K562 (cell line): ENCODE results near the gene CCDC82. TPM values are rescaled to one million over a fixed set of nuclear protein-coding genes. Genes with fewer than 3 reads are reported as not detected.

Experiments used
- ATAC-seq: fragments of 200-7000 bp; cut with Tn5 transposase; 3 replicates; pipeline ENCODE4 v1.9.1; 2020; ENCODE audit warnings: moderate library complexity
- BruUV-seq: library from RNA; stranded (reverse); fragments of 400-500 nt; replicated peaks from 2 replicates; lab custom pipeline; 2021; lab: Mats Ljungman, UMichigan
- CTCF ChIA-PET: fragments of 300-600 bp; formaldehyde crosslinking; extraction: SDS; loops from one replicate; lab custom pipeline; 2021; ENCODE audit warnings: low intra/inter-chr PET ratio; lab: Yijun Ruan, JAX
- POLR2A ChIA-PET: fragments of 300-600, 350-650 bp; sonication (Branson Sonifier 250); formaldehyde crosslinking; extraction: SDS; loops from one replicate; lab custom pipeline; 2021; ENCODE audit warnings: antibody characterized with exemption, inconsistent platforms; lab: Yijun Ruan, JAX
- DNase-seq, 4 experiments: peaks; one replicate each; pipeline versions ENCODE4 v3.0.0 to v3.0.0-alpha.2; 2011 to 2018; ENCODE audit warnings: low spot score in 3 of 4, mixed read lengths in 3 of 4; ENCODE audit errors: extremely low read depth in 1 of 4
- FAIRE-seq: peaks from 2 replicates; lab custom pipeline; 2011; peaks lifted over from hg19 to GRCh38; lab: Jason Lieb, UNC
- H2AFZ ChIP-seq: 2 replicates; pipeline ENCODE4 v1.6.0; 2011; ENCODE audit warnings: low read depth, low read length, control low read depth, inconsistent platforms
- H3K27ac ChIP-seq: fragments of 200-600 bp; 3 replicates; pipeline ENCODE4 v1.8.0; 2011; ENCODE audit warnings: low read depth, mild to moderate bottlenecking, control low read depth, inconsistent platforms, low read length, moderate library complexity, mixed read lengths; ENCODE audit errors: extremely low read depth
- H3K27me3 ChIP-seq, 2 experiments: fragments of 300-600 bp in 1 of 2; 2 replicates in 1 of 2; 3 replicates in 1 of 2; pipeline versions ENCODE4 v1.6.0 to v1.8.0; 2011; ENCODE audit warnings: inconsistent platforms in 2 of 2, low read length in 2 of 2, mild to moderate bottlenecking in 1 of 2, mixed read lengths in 1 of 2, moderate library complexity in 1 of 2; ENCODE audit not compliant: control insufficient read depth in 2 of 2, insufficient read depth in 2 of 2
- H3K36me3 ChIP-seq: fragments of 300-600 bp; 3 replicates; pipeline ENCODE4 v1.8.0; 2011; ENCODE audit warnings: mild to moderate bottlenecking, low read length, inconsistent platforms; ENCODE audit not compliant: control insufficient read depth, insufficient read depth
- H3K4me1 ChIP-seq, 2 experiments: fragments of 200-600 bp in 1 of 2; replicated peaks in 1 of 2; 2 replicates in 1 of 2; 3 replicates in 1 of 2; pipeline versions ENCODE4 v1.5.1 to v1.8.0; 2011; ENCODE audit warnings: inconsistent platforms in 2 of 2, low read length in 2 of 2, mild to moderate bottlenecking in 1 of 2, mixed read lengths in 1 of 2, moderate library complexity in 1 of 2; ENCODE audit not compliant: control insufficient read depth in 2 of 2, insufficient read depth in 2 of 2
- H3K4me2 ChIP-seq: 2 replicates; pipeline ENCODE4 v1.6.1; 2011; ENCODE audit warnings: low read length, control low read depth, inconsistent platforms, mixed read lengths; ENCODE audit not compliant: insufficient read depth
- H3K4me3 ChIP-seq: fragments of 200-600 bp; sonication (generic), shearing (Covaris generic); 2 replicates; pipeline ENCODE4 v1.5.1; 2016; ENCODE audit warnings: control low read depth, inconsistent platforms
- H3K79me2 ChIP-seq: fragments of 200-600 bp; 3 replicates; pipeline ENCODE4 v1.8.0; 2011; ENCODE audit warnings: low read length, inconsistent platforms; ENCODE audit not compliant: control insufficient read depth, insufficient read depth
- H3K9ac ChIP-seq, 2 experiments: 2 replicates each; pipeline versions ENCODE4 v1.6.0 to v1.6.1; 2011; ENCODE audit warnings: low read depth in 2 of 2, low read length in 2 of 2, control low read depth in 1 of 2, inconsistent platforms in 1 of 2, mild to moderate bottlenecking in 1 of 2, mixed read lengths in 1 of 2; ENCODE audit not compliant: insufficient read depth in 1 of 2
- H3K9me1 ChIP-seq: one replicate; pipeline ENCODE4 v1.6.0; 2011; ENCODE audit warnings: inconsistent platforms, mild to moderate bottlenecking, low read length, moderate library complexity; ENCODE audit not compliant: control insufficient read depth, insufficient read depth
- H3K9me3 ChIP-seq: replicated peaks from 2 replicates; pipeline ENCODE4 v1.5.1; 2011; ENCODE audit warnings: low read depth, low read length, inconsistent platforms; ENCODE audit not compliant: control insufficient read depth, insufficient read depth
- H4K20me1 ChIP-seq: replicated peaks from 2 replicates; pipeline ENCODE4 v1.6.1; 2011; ENCODE audit warnings: low read length, inconsistent platforms, mixed read lengths; ENCODE audit not compliant: control insufficient read depth, insufficient read depth
- ASH1L ChIP-seq: fragments of 450-650 bp; IDR thresholded peaks from 2 replicates; pipeline ENCODE4 v1.6.1; 2018; ENCODE audit warnings: borderline replicate concordance, mild to moderate bottlenecking, low read depth; ENCODE audit not compliant: partially characterized antibody
- CBX3 ChIP-seq, 2 experiments: IDR thresholded peaks; 1 replicate in 1 of 2; 2 replicates in 1 of 2; pipeline ENCODE4 v1.6.1; 2012; ENCODE audit warnings: inconsistent platforms in 2 of 2, low read length in 2 of 2, borderline replicate concordance in 1 of 2, control low read depth in 1 of 2
- MTA1 ChIP-seq: fragments of 450-650 bp; IDR thresholded peaks from 2 replicates; pipeline ENCODE4 v1.6.1; 2017; ENCODE audit warnings: borderline replicate concordance
- PHTF2 ChIP-seq: fragments of 250-450 bp; sonication (Bioruptor Pico); IDR thresholded peaks from 2 replicates; pipeline ENCODE4 v1.5.0; 2021; ENCODE audit warnings: mild to moderate bottlenecking
- SNRNP70 ChIP-seq: fragments of 200-400 bp; formaldehyde crosslinking; optimal IDR thresholded peaks from 2 replicates; pipeline ENCODE3; 2017; ENCODE audit warnings: low read depth, low read length
- ZNF347 ChIP-seq: fragments of 450-650 bp; formaldehyde crosslinking; IDR thresholded peaks from 2 replicates; pipeline ENCODE4 v1.4.0; 2020; ENCODE audit warnings: low read depth, mild to moderate bottlenecking, moderate library complexity
- in situ Hi-C: fragments of 300-500 bp; cut with MboI; formaldehyde crosslinking; loops from 4 replicates; pipeline ENCODE4 v1.15.0; 2018; ENCODE audit warnings: inconsistent platforms, mixed read lengths
- intact Hi-C: fragments of 100-400 bp; cut with micrococcal nuclease; formaldehyde crosslinking; loops from 2 replicates; pipeline ENCODE4 v1.14.2; 2022
- polyA plus RNA-seq, 8 experiments: library from polyadenylated mRNA; depleted of rRNA in 4 of 8; stranded (reverse) in 5 of 8; unstranded in 3 of 8; fragments of >200 nt; fragmentation: Nextera tagmentation in 2 of 8; fragmentation: Illumina TruSeq in 1 of 8; extraction: Ambion mirVana in 2 of 8; extraction: Trizol in 1 of 8; gene quantifications; 2 replicates each; pipeline versions ENCODE4 v1.2.1 to v1.2.3, GENCODE V29; 2011 to 2014; ENCODE audit warnings: inconsistent platforms in 1 of 8, missing spikeins in 1 of 8
- total RNA-seq, 7 experiments: library from RNA; depleted of rRNA in 6 of 7; stranded (reverse); fragments of >200 nt in 6 of 7; fragmentation: Illumina TruSeq in 2 of 7; extraction: Trizol in 2 of 7; gene quantifications; 2 replicates each; pipeline versions ENCODE4 v1.2.1 to v1.2.3, GENCODE V29; 2011 to 2021; ENCODE audit warnings: low replicate concordance in 1 of 7
- TF ChIP-seq, protein P1 (sequence below): fragments of 250-450 bp; sonication (Bioruptor Pico); IDR thresholded peaks from 2 replicates; pipeline ENCODE4 v1.5.0; 2020; ENCODE audit warnings: mild to moderate bottlenecking, borderline replicate concordance

Gene CCDC82
- total and polyA plus RNA-seq, 9 of the 15 experiments (the other 6 are each of a cell fraction or from before 2014, with no cell fraction given) = 12.5 to 51.3 (median 24.5) TPM

DNA sequence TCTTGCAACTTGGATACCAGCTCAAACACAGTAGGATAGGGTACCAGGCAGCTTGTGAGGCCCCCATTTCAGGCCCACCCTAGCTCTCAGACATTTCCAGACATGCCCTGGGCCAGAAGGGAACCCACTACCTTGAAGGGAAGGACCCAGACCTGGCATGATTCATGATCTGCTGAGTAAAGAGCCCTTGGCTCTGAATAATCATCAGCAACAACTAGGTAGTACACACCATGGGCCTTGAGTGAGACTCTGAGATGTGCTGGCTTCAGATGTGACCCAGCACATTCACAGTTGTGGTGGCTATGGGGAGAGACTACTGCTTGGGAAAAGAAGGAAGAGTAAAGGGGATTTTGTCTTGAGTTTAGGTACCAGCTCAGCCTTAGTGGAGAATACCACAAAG, 23.7 kb upstream of the CCDC82 start:
- FAIRE-seq (no peak), DNase-seq (no peak), ATAC-seq (no peak)
- H3K27ac ChIP-seq = no peak overlapping the region
- no peak overlapping the region for H3K4me2 ChIP-seq
- no TSS peak for BruUV-seq
- intact Hi-C loops (no loop called here), in situ Hi-C loops (no loop called here)
- ChIA-PET CTCF (no interaction called here), POLR2A (interaction anchor here (0.6 kb wide), 1 partner anchor 9 kb away, joined by 3 read pairs; no protein-coding TSS in a partner anchor)
- no peak overlapping the region for H3K9ac ChIP-seq
- no peak overlapping the region for H2AFZ ChIP-seq
- no peaks in the 10 kb centered on the region for H3K9me3 ChIP-seq
- H3K4me1 ChIP-seq = no peaks in the 10 kb centered on the region
- H3K27me3 ChIP-seq = no peaks in the 10 kb centered on the region
- H4K20me1 ChIP-seq = no peaks in the 10 kb centered on the region
- TF ChIP-seq PHTF2 (no peak), SNRNP70 (no peak), ASH1L (no peak), CBX3 (IDR thresholded peaks at IDR 0.05; ENCODE audit: borderline replicate concordance in 1 of 2, low read length in 2 of 2) (no peak), ZNF347 (no peak), MTA1 (no peak)
- TF ChIP-seq, protein P1, sequence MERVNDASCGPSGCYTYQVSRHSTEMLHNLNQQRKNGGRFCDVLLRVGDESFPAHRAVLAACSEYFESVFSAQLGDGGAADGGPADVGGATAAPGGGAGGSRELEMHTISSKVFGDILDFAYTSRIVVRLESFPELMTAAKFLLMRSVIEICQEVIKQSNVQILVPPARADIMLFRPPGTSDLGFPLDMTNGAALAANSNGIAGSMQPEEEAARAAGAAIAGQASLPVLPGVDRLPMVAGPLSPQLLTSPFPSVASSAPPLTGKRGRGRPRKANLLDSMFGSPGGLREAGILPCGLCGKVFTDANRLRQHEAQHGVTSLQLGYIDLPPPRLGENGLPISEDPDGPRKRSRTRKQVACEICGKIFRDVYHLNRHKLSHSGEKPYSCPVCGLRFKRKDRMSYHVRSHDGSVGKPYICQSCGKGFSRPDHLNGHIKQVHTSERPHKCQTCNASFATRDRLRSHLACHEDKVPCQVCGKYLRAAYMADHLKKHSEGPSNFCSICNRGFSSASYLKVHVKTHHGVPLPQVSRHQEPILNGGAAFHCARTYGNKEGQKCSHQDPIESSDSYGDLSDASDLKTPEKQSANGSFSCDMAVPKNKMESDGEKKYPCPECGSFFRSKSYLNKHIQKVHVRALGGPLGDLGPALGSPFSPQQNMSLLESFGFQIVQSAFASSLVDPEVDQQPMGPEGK (CRISPR knock-in tag) = no peak
- H3K9me1 ChIP-seq = no peaks in the 10 kb centered on the region
- H3K36me3 ChIP-seq = no peaks in the 10 kb centered on the region
- no peak overlapping the region for H3K4me3 ChIP-seq
- H3K79me2 ChIP-seq = no peaks in the 10 kb centered on the region
